Tibial nerve (tissue), 4 donors: ENCODE data around the gene CAMTA1.

Experiments used
- EP300 ChIP-seq, 2 donors: sonication (generic); formaldehyde crosslinking; IDR thresholded peaks; one replicate each; pipeline ENCODE4 v1.6.1; 2017; ENCODE audit warnings: antibody characterized with exemption in 2 of 2, mild to moderate bottlenecking in 1 of 2
- POLR2A ChIP-seq, 2 donors: fragments of 450-650 bp; IDR thresholded peaks; one replicate each; pipeline ENCODE4 v1.6.1; 2017; ENCODE audit warnings: antibody characterized with exemption in 2 of 2, mild to moderate bottlenecking in 2 of 2, moderate library complexity in 2 of 2
- TF ChIP-seq, protein P1 (sequence below), 5 experiments: fragments of 200-600 bp in 3 of 5; fragments of 450-650 bp in 2 of 5; sonication (generic) in 3 of 5; IDR thresholded peaks; one replicate each; pipeline ENCODE4 v1.5.1; 2016 to 2019; ENCODE audit warnings: antibody characterized with exemption in 5 of 5, mild to moderate bottlenecking in 3 of 5, moderate library complexity in 2 of 5

DNA sequence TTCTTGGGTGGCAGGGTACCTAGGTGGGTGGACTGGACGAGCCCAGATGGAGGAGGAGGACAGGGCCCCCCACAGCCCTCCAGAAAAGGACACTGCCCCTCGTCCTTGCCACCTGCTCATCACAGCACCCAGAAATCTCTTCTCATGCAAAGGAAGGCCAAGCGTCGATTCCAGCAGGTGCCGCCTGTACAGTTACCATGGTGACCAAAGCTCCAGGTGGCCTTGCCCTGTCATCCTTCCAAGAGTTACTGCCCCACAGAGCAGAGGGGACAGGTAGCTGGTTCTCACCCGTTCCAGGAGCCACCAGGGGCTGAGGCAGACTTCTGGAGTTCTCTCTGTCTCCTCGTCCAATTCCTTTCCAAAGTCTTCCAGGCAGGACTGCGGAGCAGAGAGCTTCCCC, 865.9 kb downstream of the CAMTA1 start:
- TF ChIP-seq, protein P1, sequence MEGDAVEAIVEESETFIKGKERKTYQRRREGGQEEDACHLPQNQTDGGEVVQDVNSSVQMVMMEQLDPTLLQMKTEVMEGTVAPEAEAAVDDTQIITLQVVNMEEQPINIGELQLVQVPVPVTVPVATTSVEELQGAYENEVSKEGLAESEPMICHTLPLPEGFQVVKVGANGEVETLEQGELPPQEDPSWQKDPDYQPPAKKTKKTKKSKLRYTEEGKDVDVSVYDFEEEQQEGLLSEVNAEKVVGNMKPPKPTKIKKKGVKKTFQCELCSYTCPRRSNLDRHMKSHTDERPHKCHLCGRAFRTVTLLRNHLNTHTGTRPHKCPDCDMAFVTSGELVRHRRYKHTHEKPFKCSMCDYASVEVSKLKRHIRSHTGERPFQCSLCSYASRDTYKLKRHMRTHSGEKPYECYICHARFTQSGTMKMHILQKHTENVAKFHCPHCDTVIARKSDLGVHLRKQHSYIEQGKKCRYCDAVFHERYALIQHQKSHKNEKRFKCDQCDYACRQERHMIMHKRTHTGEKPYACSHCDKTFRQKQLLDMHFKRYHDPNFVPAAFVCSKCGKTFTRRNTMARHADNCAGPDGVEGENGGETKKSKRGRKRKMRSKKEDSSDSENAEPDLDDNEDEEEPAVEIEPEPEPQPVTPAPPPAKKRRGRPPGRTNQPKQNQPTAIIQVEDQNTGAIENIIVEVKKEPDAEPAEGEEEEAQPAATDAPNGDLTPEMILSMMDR (IDR thresholded peaks at IDR 0.05), result no peak
- TF ChIP-seq POLR2A (IDR thresholded peaks at IDR 0.05) (no peak), EP300 (IDR thresholded peaks at IDR 0.05) (no peak)
